ENCODE measurements around the gene SHB.

DNA sequence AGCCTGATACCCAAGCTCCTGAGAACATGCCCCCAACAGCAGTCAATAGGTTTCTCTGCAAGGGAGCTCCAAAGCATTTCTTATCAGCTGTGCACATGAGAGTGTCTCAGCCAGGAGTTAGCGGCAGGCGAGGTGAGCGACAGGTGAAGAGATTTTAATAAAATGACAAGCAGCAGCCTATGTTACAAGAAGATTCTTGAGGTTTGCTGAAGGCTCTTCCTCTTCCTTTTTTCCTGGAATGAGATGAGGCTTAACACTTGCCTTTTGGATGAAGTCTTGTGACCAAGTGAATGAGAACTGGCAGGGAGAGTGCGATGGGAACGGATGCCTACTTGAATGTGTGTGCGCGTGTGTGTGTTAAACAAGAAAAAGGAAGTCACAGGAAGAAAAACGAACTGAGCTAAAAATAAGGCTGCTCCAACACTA, 76.1 kb downstream of the SHB start:
- TF ChIP-seq, protein P1, sequence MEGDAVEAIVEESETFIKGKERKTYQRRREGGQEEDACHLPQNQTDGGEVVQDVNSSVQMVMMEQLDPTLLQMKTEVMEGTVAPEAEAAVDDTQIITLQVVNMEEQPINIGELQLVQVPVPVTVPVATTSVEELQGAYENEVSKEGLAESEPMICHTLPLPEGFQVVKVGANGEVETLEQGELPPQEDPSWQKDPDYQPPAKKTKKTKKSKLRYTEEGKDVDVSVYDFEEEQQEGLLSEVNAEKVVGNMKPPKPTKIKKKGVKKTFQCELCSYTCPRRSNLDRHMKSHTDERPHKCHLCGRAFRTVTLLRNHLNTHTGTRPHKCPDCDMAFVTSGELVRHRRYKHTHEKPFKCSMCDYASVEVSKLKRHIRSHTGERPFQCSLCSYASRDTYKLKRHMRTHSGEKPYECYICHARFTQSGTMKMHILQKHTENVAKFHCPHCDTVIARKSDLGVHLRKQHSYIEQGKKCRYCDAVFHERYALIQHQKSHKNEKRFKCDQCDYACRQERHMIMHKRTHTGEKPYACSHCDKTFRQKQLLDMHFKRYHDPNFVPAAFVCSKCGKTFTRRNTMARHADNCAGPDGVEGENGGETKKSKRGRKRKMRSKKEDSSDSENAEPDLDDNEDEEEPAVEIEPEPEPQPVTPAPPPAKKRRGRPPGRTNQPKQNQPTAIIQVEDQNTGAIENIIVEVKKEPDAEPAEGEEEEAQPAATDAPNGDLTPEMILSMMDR (IDR thresholded peaks at IDR 0.05), result no peak
- TF ChIP-seq POLR2A (IDR thresholded peaks at IDR 0.05), result no peak
